Uterus (tissue), 4 donors: ENCODE results near the gene MFSD2B. TPM values are rescaled to one million over a fixed set of nuclear protein-coding genes. Genes with fewer than 3 reads are reported as not detected.
"Not testable (repeated sequence)": the region's sequence is repeated elsewhere in the genome, so short reads cannot be mapped to it uniquely, and the experiment has no call there.

Source experiments
- DNase-seq, 2 donors: peaks; one replicate each; pipeline ENCODE4 v3.0.0-alpha.2; 2019 to 2020
- H3K27ac ChIP-seq, 2 donors: fragments of 200-600 bp; sonication (generic); 1 replicate in 1 of 2; 2 replicates in 1 of 2; pipeline ENCODE4 v1.5.1; 2016 to 2018
- H3K27me3 ChIP-seq, 2 donors: fragments of 200-600 bp; sonication (generic); one replicate each; pipeline ENCODE4 v1.5.1; 2018 to 2019; ENCODE audit warnings: control low read depth in 1 of 2
- H3K36me3 ChIP-seq, 2 donors: fragments of 200-600 bp; sonication (generic); one replicate each; pipeline ENCODE4 v1.5.1; 2019; ENCODE audit warnings: control low read depth in 1 of 2
- H3K4me1 ChIP-seq, 2 donors: fragments of 200-600 bp; sonication (generic); one replicate each; pipeline ENCODE4 v1.5.1; 2018 to 2019; ENCODE audit warnings: control low read depth in 1 of 2
- H3K4me3 ChIP-seq, 2 donors: fragments of 200-600 bp; sonication (generic); 1 replicate in 1 of 2; 2 replicates in 1 of 2; pipeline ENCODE4 v1.5.1; 2018 to 2019; ENCODE audit warnings: mild to moderate bottlenecking in 1 of 2
- H3K9me3 ChIP-seq, 2 donors: fragments of 200-600 bp; sonication (generic); one replicate each; pipeline ENCODE4 v1.5.1; 2019; ENCODE audit warnings: control low read depth in 1 of 2
- POLR2A ChIP-seq, 2 donors: fragments of 450-650 bp; IDR thresholded peaks; one replicate each; pipeline ENCODE4 v1.6.1; 2016; ENCODE audit warnings: antibody characterized with exemption in 2 of 2, mild to moderate bottlenecking in 1 of 2, moderate library complexity in 1 of 2
- intact Hi-C: fragments of 100-400 bp; cut with DNase I; formaldehyde crosslinking; loops from one replicate; pipeline ENCODE4 v1.15.1; 2023; ENCODE audit warnings: low total_unique reads
- total RNA-seq, 4 donors: library from RNA; depleted of rRNA in 3 of 4; stranded (reverse); fragments of >200 nt in 3 of 4; gene quantifications; one replicate each; pipeline versions ENCODE4 v1.1.0 to v1.2.4, GENCODE V29; 2014 to 2023
- TF ChIP-seq, protein P1 (sequence below), 4 experiments: fragments of 200-600 bp in 2 of 4; fragments of 450-650 bp in 2 of 4; sonication (generic) in 2 of 4; IDR thresholded peaks; one replicate each; pipeline ENCODE4 v1.5.1; 2016 to 2019; ENCODE audit warnings: antibody characterized with exemption in 4 of 4, mild to moderate bottlenecking in 2 of 4, moderate library complexity in 1 of 4
- donor health status: DM: yes; HTN: yes; CAD: no.

MFSD2B gene
- total RNA-seq, 4 donors from 2014 or later = 0.35 to 1.4 TPM; not detected in 2

DNA sequence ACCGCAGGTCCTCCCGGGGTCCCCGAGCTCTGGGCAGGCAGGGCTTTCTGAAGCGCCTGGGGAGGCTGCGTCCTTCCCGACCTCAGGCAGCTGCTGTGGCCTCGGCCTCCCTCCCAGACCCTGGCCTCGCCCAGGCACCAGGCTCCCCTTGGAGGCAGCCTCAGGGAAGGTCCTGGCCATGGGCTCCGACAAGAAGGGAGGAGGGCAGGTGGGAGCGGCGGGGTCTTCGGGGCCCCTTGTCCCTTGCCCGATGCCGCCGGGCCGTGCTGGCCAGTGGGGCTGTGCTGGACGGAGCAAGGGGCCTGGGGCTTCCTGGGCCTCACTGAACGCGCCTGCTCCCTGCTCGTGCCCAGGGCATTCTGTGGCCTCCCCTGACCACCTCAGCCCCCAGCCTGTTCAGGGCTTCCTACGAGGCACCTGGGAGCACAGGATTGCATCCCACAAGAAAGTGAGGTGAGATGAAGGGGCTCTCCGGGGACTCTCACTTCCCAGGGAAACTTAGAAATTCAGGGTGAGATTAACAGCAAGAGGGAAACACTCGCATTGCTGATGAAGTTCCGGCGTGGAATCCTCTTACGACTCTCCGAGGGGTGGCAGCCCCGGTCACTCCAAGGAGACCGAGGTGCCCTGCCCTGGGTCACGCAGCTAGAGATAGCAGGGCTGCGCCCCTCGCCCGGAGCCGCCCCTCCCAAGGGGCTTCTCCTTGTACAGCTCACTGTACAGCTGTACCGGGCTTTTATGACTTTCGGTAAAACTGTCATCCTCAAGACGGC is 778 bp downstream of the MFSD2B start:
- Histone ChIP-seq H3K4me3 (no peak overlapping the region), H3K36me3 (no peaks in the 10 kb centered on the region), H3K27ac (no peak overlapping the region), H3K4me1 (peaks cover 0 to 6% of the 10 kb centered on the region in 2 donors), H3K9me3 (no peaks in the 10 kb centered on the region), H3K27me3 (peaks cover 0 to 8% of the 10 kb centered on the region in 2 donors)
- no peak for DNase-seq
- intact Hi-C loops = no loop called here
- TF ChIP-seq, protein P1, sequence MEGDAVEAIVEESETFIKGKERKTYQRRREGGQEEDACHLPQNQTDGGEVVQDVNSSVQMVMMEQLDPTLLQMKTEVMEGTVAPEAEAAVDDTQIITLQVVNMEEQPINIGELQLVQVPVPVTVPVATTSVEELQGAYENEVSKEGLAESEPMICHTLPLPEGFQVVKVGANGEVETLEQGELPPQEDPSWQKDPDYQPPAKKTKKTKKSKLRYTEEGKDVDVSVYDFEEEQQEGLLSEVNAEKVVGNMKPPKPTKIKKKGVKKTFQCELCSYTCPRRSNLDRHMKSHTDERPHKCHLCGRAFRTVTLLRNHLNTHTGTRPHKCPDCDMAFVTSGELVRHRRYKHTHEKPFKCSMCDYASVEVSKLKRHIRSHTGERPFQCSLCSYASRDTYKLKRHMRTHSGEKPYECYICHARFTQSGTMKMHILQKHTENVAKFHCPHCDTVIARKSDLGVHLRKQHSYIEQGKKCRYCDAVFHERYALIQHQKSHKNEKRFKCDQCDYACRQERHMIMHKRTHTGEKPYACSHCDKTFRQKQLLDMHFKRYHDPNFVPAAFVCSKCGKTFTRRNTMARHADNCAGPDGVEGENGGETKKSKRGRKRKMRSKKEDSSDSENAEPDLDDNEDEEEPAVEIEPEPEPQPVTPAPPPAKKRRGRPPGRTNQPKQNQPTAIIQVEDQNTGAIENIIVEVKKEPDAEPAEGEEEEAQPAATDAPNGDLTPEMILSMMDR (IDR thresholded peaks at IDR 0.05) = no peak
- no peak for TF ChIP-seq POLR2A (IDR thresholded peaks at IDR 0.05)

DNA sequence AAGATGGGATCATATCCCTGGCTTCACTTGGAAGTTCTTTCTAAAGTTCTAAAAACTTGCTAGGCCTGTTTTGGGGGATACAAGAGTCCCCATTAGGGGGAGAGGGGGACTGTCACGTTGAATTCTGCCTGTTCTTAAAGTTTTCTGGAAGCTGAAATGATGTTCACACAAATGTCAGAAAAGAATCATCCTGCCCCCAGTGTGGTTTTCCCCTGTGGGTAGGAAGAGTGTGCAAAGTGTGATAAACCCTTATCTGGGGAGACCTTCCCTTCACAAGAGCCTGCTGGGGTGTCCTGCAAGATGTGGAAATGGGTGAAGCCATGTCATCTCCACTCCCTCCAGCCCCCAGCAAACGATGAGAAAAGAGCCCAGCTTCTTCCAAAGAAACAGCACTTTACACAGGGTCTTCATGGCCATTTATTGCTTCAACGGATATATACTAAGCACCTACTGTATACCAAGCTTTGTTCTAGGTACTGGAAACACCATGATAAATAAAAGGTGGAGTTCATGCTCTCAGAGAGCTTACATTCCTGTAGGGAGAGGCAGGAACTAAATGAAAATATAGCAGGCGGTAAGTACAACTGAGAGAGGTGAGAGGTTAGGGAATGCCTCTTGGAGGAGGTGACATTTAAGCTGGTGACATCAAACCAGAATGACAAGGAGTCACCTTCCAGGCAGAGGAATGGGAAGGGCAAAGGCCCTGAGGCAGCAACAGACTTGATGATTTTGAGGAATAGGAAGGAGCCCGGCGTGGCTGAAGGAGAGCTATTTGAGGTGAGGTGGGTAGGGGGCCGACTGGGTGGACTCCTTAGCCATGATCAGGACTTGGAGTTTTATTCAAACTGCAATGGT is 1.6 kb downstream of the MFSD2B start:
- TF ChIP-seq POLR2A (IDR thresholded peaks at IDR 0.05) = no peak
- TF ChIP-seq, protein P1 (IDR thresholded peaks at IDR 0.05) = no peak
- intact Hi-C loops = no loop called here
- no peak overlapping the region for H3K27ac ChIP-seq
- no peaks in the 10 kb centered on the region for H3K36me3 ChIP-seq
- peaks cover 0 to 6% of the 10 kb centered on the region in 2 donors for H3K4me1 ChIP-seq
- peaks cover 0 to 8% of the 10 kb centered on the region in 2 donors for H3K27me3 ChIP-seq
- DNase-seq = no peak
- H3K9me3 ChIP-seq = no peaks in the 10 kb centered on the region
- no peak overlapping the region for H3K4me3 ChIP-seq

DNA sequence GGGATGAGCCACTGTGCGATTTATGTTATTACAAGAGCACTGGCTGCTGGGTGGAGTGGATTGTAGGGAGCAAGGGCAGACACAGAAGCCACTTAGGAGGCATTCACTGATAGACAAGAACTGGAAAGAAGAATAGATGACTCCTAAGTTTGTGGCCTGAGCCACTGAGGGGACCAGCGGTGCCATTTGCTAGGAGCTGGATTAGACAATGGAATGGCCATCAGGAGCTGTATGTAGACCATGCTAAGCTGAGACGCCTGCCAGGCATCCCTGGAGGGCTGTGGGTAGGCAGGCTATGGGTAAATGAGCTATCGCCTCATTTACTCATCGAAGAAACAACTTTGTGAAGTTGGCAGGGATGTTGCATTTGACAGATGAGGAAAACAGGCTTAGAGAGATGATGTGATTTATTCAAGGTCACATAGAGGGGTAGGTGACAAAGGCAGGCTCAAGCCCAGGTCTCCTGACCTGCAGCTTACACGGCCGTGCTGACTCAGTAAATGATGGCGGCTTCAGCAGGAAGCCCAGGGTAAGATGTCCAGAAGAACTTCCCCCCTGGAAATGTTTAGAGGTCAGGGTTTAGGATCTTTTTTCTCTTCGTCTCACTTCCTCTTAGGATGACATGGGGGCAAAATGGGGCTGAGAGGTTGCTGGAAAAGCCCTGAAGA is 2.8 kb downstream of the MFSD2B start:
- intact Hi-C loops = no loop called here
- H3K36me3 ChIP-seq = no peaks in the 10 kb centered on the region
- TF ChIP-seq POLR2A (IDR thresholded peaks at IDR 0.05) = no peak
- TF ChIP-seq, protein P1 (IDR thresholded peaks at IDR 0.05) = no peak
- H3K4me1 ChIP-seq = peaks cover 0 to 6% of the 10 kb centered on the region in 2 donors
- peaks cover 0 to 8% of the 10 kb centered on the region in 2 donors for H3K27me3 ChIP-seq
- no peak overlapping the region for H3K27ac ChIP-seq
- no peak for DNase-seq
- H3K9me3 ChIP-seq = no peaks in the 10 kb centered on the region
- no peak overlapping the region for H3K4me3 ChIP-seq

DNA sequence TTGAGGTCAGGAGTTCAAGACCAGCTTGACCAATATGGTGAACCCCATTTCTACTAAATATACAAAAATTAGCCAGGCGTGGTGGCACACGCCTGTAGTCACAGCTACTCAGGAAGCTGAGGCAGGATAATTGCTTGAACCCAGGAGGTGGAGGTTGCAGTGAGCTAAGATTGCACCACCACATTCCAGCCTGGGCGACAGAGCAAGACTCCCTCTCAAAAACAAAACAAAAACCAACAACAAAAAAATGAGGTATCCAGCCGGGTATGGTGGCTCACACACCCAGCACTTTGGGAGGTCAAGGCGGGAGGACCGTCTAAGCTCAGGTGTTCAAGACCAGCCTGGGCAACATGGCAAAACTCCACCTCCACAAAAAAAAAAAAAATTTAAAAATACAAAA is 5.0 kb downstream of the MFSD2B start:
- H3K36me3 ChIP-seq, DNase-seq, H3K4me1 ChIP-seq, intact Hi-C loops, H3K27ac ChIP-seq, H3K27me3 ChIP-seq, H3K4me3 ChIP-seq, H3K9me3 ChIP-seq: not testable (repeated sequence)

DNA sequence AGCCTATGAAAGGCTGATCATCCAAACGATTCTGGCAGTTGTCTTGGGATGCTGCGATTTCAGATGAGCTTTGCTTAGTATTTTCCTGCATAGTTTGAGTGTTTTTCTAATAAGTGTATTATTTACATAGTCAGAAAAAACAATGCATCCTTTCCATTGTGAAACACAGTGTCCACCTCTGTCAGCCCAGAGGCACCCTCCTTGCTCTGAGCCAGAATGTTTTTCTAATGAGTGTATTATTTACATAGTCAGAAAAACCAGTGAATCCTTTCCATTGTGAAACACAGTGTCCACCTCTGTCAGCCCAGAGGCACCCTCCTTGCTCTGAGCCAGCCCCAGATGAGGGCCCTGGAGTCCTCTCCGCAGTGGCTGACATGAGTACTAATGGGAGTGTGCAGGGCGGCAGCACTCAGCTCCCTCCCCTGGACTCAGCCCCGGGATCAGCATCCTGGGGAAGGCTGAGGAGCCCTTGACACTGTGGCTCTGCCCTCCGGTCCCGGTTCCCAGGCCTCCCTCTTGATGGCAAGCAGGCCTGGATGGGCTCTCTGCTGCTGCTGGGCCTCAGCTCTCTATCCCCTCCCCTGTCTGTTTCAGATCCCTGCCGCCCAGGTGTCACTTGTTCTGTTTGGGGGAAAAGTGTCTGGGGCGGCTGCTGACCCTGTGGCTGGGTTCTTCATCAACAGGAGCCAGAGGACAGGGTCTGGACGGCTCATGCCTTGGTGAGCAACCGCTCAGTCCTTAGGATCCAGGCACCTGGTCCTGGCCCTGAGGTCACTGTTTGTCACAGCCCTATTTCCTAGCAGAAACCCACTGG is 5.9 kb downstream of the MFSD2B start:
- no peaks in the 10 kb centered on the region for H3K4me1 ChIP-seq
- no peaks in the 10 kb centered on the region for H3K27me3 ChIP-seq
- H3K4me3 ChIP-seq = no peak overlapping the region
- H3K27ac ChIP-seq = no peak overlapping the region
- TF ChIP-seq, protein P1 (IDR thresholded peaks at IDR 0.05) = no peak
- TF ChIP-seq POLR2A (IDR thresholded peaks at IDR 0.05) = no peak
- DNase-seq = no peak
- H3K36me3 ChIP-seq = no peaks in the 10 kb centered on the region
- no peaks in the 10 kb centered on the region for H3K9me3 ChIP-seq
- intact Hi-C loops = no loop called here
